Measurements from ENCODE around the gene TBC1D25. TPM values are rescaled to one million over a fixed set of nuclear protein-coding genes. Genes with fewer than 3 reads are reported as not detected.

Gene TBC1D25
- total RNA-seq = 3.8 and 3.9 TPM in 2 replicates

- TF ChIP-seq CTCF (IDR thresholded peaks at IDR 0.05; ENCODE audit: insufficient read depth, low read length, severe bottlenecking) = peak; percentile 54
- FAIRE-seq = no peak
- H3K36me3 ChIP-seq (ENCODE audit: control insufficient read depth, insufficient read depth, low read length) = no peaks in the 10 kb centered on the region
- H3K4me3 ChIP-seq (ENCODE audit: low read depth, low read length) = peak within 1 kb of the TSS; percentile 63
- no peaks in the 10 kb centered on the region for H3K27me3 ChIP-seq (ENCODE audit: control insufficient read depth, insufficient read depth, low read length)
- DNase-seq (ENCODE audit: low read depth) = peak; percentile 94
Observed at GRCh38 chrX:48539345-48540027, at the start of gene TBC1D25. Gene TBC1D25, plus strand, starts transcription at chrX:48539714. Its CDS starts 84 bp downstream, at chrX:48539798.

GRCh38 chrX:48489892-48490291, 49.6 kb upstream of the TBC1D25 start:
- no peak for TF ChIP-seq CTCF (IDR thresholded peaks at IDR 0.05; ENCODE audit: insufficient read depth, low read length, severe bottlenecking)
- H3K27me3 ChIP-seq (ENCODE audit: control insufficient read depth, insufficient read depth, low read length) = no peaks in the 10 kb centered on the region

GRCh38 chrX:48490661-48491060, 48.9 kb upstream of the TBC1D25 start:
- FAIRE-seq (peak; percentile 94), DNase-seq (ENCODE audit: low read depth) (peak; percentile 77)
- no peak for TF ChIP-seq CTCF (IDR thresholded peaks at IDR 0.05; ENCODE audit: insufficient read depth, low read length, severe bottlenecking)
- no peaks in the 10 kb centered on the region for H3K36me3 ChIP-seq (ENCODE audit: control insufficient read depth, insufficient read depth, low read length)
- H3K4me3 ChIP-seq (ENCODE audit: low read depth, low read length) = no peak overlapping the region
- H3K27me3 ChIP-seq (ENCODE audit: control insufficient read depth, insufficient read depth, low read length) = no peaks in the 10 kb centered on the region

More at GRCh38 chrX:48489892-48490291, 49.6 kb upstream of the TBC1D25 start:
- Histone ChIP-seq H3K4me3 (ENCODE audit: low read depth, low read length) (no peak overlapping the region), H3K36me3 (ENCODE audit: control insufficient read depth, insufficient read depth, low read length) (no peaks in the 10 kb centered on the region)
- FAIRE-seq = no peak
- DNase-seq (ENCODE audit: low read depth) = peak; percentile 74

- H3K27me3 ChIP-seq (ENCODE audit: control insufficient read depth, insufficient read depth, low read length) = no peaks in the 10 kb centered on the region
- peak; percentile 60 for FAIRE-seq
- H3K36me3 ChIP-seq (ENCODE audit: control insufficient read depth, insufficient read depth, low read length) = no peaks in the 10 kb centered on the region
- TF ChIP-seq CTCF (IDR thresholded peaks at IDR 0.05; ENCODE audit: insufficient read depth, low read length, severe bottlenecking) = no peak
- DNase-seq (ENCODE audit: low read depth) = no peak
- no peak overlapping the region for H3K4me3 ChIP-seq (ENCODE audit: low read depth, low read length)
Observed at GRCh38 chrX:48491809-48492208, 47.7 kb upstream of the TBC1D25 start.

GRCh38 chrX:48492293-48492910, 47.1 kb upstream of the TBC1D25 start:
- Histone ChIP-seq H3K27me3 (ENCODE audit: control insufficient read depth, insufficient read depth, low read length) (no peaks in the 10 kb centered on the region), H3K4me3 (ENCODE audit: low read depth, low read length) (no peak overlapping the region), H3K36me3 (ENCODE audit: control insufficient read depth, insufficient read depth, low read length) (no peaks in the 10 kb centered on the region)
- DNase-seq (ENCODE audit: low read depth) (peak; percentile 55), FAIRE-seq (no peak)
- no peak for TF ChIP-seq CTCF (IDR thresholded peaks at IDR 0.05; ENCODE audit: insufficient read depth, low read length, severe bottlenecking)
